ENCODE data around the gene FBXW11.

DNA sequence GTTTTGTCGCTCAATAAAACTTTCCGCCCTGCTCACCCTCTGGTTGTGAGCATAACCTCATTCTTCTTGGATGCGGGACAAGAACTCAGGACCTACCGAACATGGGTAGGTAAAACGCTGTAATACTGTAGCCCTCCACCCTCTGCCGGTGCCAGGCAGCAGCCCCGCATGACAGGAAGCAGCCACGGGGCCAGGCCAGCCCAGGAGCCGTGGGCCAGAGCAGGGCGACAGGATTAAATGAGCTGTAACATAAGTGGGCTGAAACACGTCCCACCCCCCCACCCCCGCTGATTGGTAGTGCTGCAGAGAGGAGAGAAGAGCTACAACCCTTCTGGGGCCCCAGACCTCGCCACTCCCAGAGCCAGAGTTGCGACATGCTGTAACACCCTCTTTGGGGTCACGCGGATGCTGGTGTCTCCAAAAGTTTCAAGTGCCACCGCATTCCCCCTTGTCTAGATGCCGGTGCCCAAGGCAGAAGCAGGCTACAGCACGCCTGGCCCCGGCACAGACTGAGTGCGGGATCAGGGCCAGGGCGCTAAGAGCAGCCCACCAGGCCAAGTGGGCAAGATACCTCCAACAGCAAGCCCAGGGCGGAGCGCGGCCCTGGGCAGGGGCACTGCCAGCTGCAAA, 81.8 kb downstream of the FBXW11 start:
- TF ChIP-seq, protein P1, sequence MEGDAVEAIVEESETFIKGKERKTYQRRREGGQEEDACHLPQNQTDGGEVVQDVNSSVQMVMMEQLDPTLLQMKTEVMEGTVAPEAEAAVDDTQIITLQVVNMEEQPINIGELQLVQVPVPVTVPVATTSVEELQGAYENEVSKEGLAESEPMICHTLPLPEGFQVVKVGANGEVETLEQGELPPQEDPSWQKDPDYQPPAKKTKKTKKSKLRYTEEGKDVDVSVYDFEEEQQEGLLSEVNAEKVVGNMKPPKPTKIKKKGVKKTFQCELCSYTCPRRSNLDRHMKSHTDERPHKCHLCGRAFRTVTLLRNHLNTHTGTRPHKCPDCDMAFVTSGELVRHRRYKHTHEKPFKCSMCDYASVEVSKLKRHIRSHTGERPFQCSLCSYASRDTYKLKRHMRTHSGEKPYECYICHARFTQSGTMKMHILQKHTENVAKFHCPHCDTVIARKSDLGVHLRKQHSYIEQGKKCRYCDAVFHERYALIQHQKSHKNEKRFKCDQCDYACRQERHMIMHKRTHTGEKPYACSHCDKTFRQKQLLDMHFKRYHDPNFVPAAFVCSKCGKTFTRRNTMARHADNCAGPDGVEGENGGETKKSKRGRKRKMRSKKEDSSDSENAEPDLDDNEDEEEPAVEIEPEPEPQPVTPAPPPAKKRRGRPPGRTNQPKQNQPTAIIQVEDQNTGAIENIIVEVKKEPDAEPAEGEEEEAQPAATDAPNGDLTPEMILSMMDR (IDR thresholded peaks at IDR 0.05), result no peak
- no peak for TF ChIP-seq EP300 (IDR thresholded peaks at IDR 0.05; ENCODE audit: low read depth)
- TF ChIP-seq POLR2AphosphoS5 (IDR thresholded peaks at IDR 0.05), result no peak

Data from transverse colon (tissue), 4 donors.